Breast epithelium (tissue), 4 donors: ENCODE measurements around the gene HELZ. TPM values are rescaled to one million over a fixed set of nuclear protein-coding genes. Genes with fewer than 3 reads are reported as not detected.

Source experiments
- DNase-seq, 2 donors: peaks; one replicate each; pipeline ENCODE4 v3.0.0-alpha.2; 2019; ENCODE audit warnings: low spot score in 2 of 2
- H3K27ac ChIP-seq, 2 donors: fragments of 200-600 bp; sonication (generic) in 1 of 2; one replicate each; pipeline ENCODE4 v1.5.1; 2016 to 2019; ENCODE audit warnings: mild to moderate bottlenecking in 1 of 2
- H3K27me3 ChIP-seq, 2 donors: fragments of 200-600 bp; sonication (generic) in 1 of 2; one replicate each; pipeline versions ENCODE4 v1.5.1 to v1.6.0; 2017 to 2019; ENCODE audit warnings: control low read depth in 1 of 2, mild to moderate bottlenecking in 1 of 2
- H3K36me3 ChIP-seq: fragments of 200-600 bp; one replicate; pipeline ENCODE4 v1.5.1; 2019
- H3K4me1 ChIP-seq, 2 donors: fragments of 200-600 bp; sonication (generic); one replicate each; pipeline ENCODE4 v1.5.1; 2016 to 2019; ENCODE audit warnings: control low read depth in 1 of 2
- H3K4me3 ChIP-seq, 3 donors: fragments of 200-600 bp; sonication (generic); 1 replicate in 2 of 3; 2 replicates in 1 of 3; pipeline ENCODE4 v1.5.1; 2016 to 2019; ENCODE audit warnings: mild to moderate bottlenecking in 3 of 3, moderate library complexity in 2 of 3
- H3K9me3 ChIP-seq, 2 donors: fragments of 200-600 bp; sonication (generic) in 1 of 2; one replicate each; pipeline ENCODE4 v1.5.1; 2016 to 2019; ENCODE audit warnings: control low read depth in 1 of 2
- POLR2A ChIP-seq: fragments of 450-650 bp; IDR thresholded peaks from one replicate; pipeline ENCODE4 v1.6.1; 2016; ENCODE audit warnings: antibody characterized with exemption, mild to moderate bottlenecking, moderate library complexity
- POLR2AphosphoS5 ChIP-seq, 3 donors: sonication (generic); formaldehyde crosslinking; IDR thresholded peaks; one replicate each; pipeline ENCODE4 v1.6.1; 2017; ENCODE audit warnings: antibody characterized with exemption in 3 of 3
- intact Hi-C: fragments of 100-400 bp; cut with DNase I; formaldehyde crosslinking; loops from one replicate; pipeline ENCODE4 v1.15.1; 2023; ENCODE audit warnings: low total_unique reads
- total RNA-seq, 3 donors: library from RNA; depleted of rRNA; stranded (reverse); fragments of >200 nt; gene quantifications; one replicate each; pipeline ENCODE4 v1.1.0, GENCODE V29; 2016
- TF ChIP-seq, protein P1 (sequence below), 3 donors: fragments of 450-650 bp; IDR thresholded peaks; one replicate each; pipeline ENCODE4 v1.5.1; 2016 to 2017; ENCODE audit warnings: antibody characterized with exemption in 3 of 3, mild to moderate bottlenecking in 3 of 3, moderate library complexity in 3 of 3

Gene HELZ
- total RNA-seq, 3 donors from 2014 or later, result 66.5 to 104 (median 79.8) TPM

- no peaks in the 10 kb centered on the region for H3K36me3 ChIP-seq
These were observed 6.0 kb downstream of the HELZ start for GRCh38 chr17:67238991-67239390.

GRCh38 chr17:67232441-67232840 lies 12.6 kb downstream of the HELZ start:
- intact Hi-C loops, result no loop called here
- H3K27me3 ChIP-seq, result no peaks in the 10 kb centered on the region
- no peak overlapping the region for H3K27ac ChIP-seq
- TF ChIP-seq, protein P1, sequence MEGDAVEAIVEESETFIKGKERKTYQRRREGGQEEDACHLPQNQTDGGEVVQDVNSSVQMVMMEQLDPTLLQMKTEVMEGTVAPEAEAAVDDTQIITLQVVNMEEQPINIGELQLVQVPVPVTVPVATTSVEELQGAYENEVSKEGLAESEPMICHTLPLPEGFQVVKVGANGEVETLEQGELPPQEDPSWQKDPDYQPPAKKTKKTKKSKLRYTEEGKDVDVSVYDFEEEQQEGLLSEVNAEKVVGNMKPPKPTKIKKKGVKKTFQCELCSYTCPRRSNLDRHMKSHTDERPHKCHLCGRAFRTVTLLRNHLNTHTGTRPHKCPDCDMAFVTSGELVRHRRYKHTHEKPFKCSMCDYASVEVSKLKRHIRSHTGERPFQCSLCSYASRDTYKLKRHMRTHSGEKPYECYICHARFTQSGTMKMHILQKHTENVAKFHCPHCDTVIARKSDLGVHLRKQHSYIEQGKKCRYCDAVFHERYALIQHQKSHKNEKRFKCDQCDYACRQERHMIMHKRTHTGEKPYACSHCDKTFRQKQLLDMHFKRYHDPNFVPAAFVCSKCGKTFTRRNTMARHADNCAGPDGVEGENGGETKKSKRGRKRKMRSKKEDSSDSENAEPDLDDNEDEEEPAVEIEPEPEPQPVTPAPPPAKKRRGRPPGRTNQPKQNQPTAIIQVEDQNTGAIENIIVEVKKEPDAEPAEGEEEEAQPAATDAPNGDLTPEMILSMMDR (IDR thresholded peaks at IDR 0.05), result no peak
- TF ChIP-seq POLR2A (no peak), POLR2AphosphoS5 (IDR thresholded peaks at IDR 0.05) (no peak)
- H3K4me3 ChIP-seq, result no peak overlapping the region
- no peaks in the 10 kb centered on the region for H3K36me3 ChIP-seq
- H3K4me1 ChIP-seq, result no peaks in the 10 kb centered on the region
- H3K9me3 ChIP-seq, result no peaks in the 10 kb centered on the region
- DNase-seq, result no peak

More at GRCh38 chr17:67238991-67239390, 6.0 kb downstream of the HELZ start:
- Histone ChIP-seq H3K4me1 (peaks cover 0 to 4% of the 10 kb centered on the region in 2 donors), H3K27me3 (no peaks in the 10 kb centered on the region), H3K4me3 (no peak overlapping the region), H3K9me3 (no peaks in the 10 kb centered on the region), H3K27ac (no peak overlapping the region)
- intact Hi-C loops, result no loop called here
- DNase-seq, result no peak
- TF ChIP-seq POLR2AphosphoS5 (IDR thresholded peaks at IDR 0.05), result no peak
- TF ChIP-seq POLR2A, result no peak
- TF ChIP-seq, protein P1 (IDR thresholded peaks at IDR 0.05), result no peak

GRCh38 chr17:67229109-67229955 lies 15.7 kb downstream of the HELZ start:
- TF ChIP-seq POLR2A (no peak), POLR2AphosphoS5 (IDR thresholded peaks at IDR 0.05) (no peak)
- TF ChIP-seq, protein P1 (IDR thresholded peaks at IDR 0.05), result no peak
- Histone ChIP-seq H3K27me3 (no peaks in the 10 kb centered on the region), H3K36me3 (no peaks in the 10 kb centered on the region), H3K4me1 (no peaks in the 10 kb centered on the region), H3K27ac (no peak overlapping the region), H3K4me3 (no peak overlapping the region), H3K9me3 (no peaks in the 10 kb centered on the region)
- intact Hi-C loops, result no loop called here
- no peak for DNase-seq

GRCh38 chr17:67227488-67227887 lies 17.5 kb downstream of the HELZ start:
- no peaks in the 10 kb centered on the region for H3K36me3 ChIP-seq
- H3K4me3 ChIP-seq, result no peak overlapping the region
- intact Hi-C loops, result no loop called here
- H3K9me3 ChIP-seq, result no peaks in the 10 kb centered on the region
- TF ChIP-seq POLR2A (no peak), POLR2AphosphoS5 (IDR thresholded peaks at IDR 0.05) (no peak)
- TF ChIP-seq, protein P1 (IDR thresholded peaks at IDR 0.05), result no peak
- H3K4me1 ChIP-seq, result no peaks in the 10 kb centered on the region
- H3K27me3 ChIP-seq, result no peaks in the 10 kb centered on the region
- no peak overlapping the region for H3K27ac ChIP-seq
- DNase-seq, result no peak

GRCh38 chr17:67225316-67225715 lies 19.7 kb downstream of the HELZ start:
- TF ChIP-seq POLR2A (no peak), POLR2AphosphoS5 (IDR thresholded peaks at IDR 0.05) (no peak)
- TF ChIP-seq, protein P1 (IDR thresholded peaks at IDR 0.05), result no peak
- intact Hi-C loops, result no loop called here
- no peaks in the 10 kb centered on the region for H3K27me3 ChIP-seq
- no peaks in the 10 kb centered on the region for H3K36me3 ChIP-seq
- H3K4me3 ChIP-seq, result no peak overlapping the region
- H3K27ac ChIP-seq, result no peak overlapping the region
- no peaks in the 10 kb centered on the region for H3K9me3 ChIP-seq
- no peaks in the 10 kb centered on the region for H3K4me1 ChIP-seq
- DNase-seq, result no peak
